Pancreas (tissue), 10 donors: Measurements from ENCODE around the gene NFIC. TPM values are rescaled to one million over a fixed set of nuclear protein-coding genes. Genes with fewer than 3 reads are reported as not detected.

Experiments used
- ATAC-seq, 4 donors: fragments of 200-7000 bp; cut with Tn5 transposase; one replicate each; pipeline versions ENCODE4 v1.8.0 to v1.9.1; 2020; ENCODE audit warnings: mild to moderate bottlenecking in 4 of 4, moderate library complexity in 4 of 4
- DNase-seq, 6 donors: peaks; one replicate each; pipeline ENCODE4 v3.0.0-alpha.2; 2020
- FAIRE-seq: peaks from 2 replicates; lab custom pipeline; 2012; peaks lifted over from hg19 to GRCh38; lab: Jason Lieb, UNC
- H3K27ac ChIP-seq, 4 donors: fragments of 200-600 bp; sonication (generic); 1 replicate in 3 of 4; 2 replicates in 1 of 4; pipeline versions ENCODE4 v1.5.0 to v1.8.0; 2020
- H3K27me3 ChIP-seq, 4 donors: fragments of 200-600 bp; one replicate each; pipeline ENCODE4 v1.8.0; 2021
- H3K36me3 ChIP-seq, 3 donors: fragments of 200-600 bp; sonication (generic) in 1 of 3; one replicate each; pipeline versions ENCODE4 v1.5.0 to v1.8.0; 2020 to 2021
- H3K4me1 ChIP-seq, 3 donors: fragments of 200-600 bp; one replicate each; pipeline ENCODE4 v1.8.0; 2021
- H3K4me3 ChIP-seq, 4 donors: fragments of 200-600 bp; sonication (generic) in 2 of 4; one replicate each; pipeline versions ENCODE4 v1.5.0 to v1.8.0; 2020 to 2021
- H3K9me3 ChIP-seq, 4 donors: fragments of 200-600 bp; one replicate each; pipeline ENCODE4 v1.8.0; 2021
- CTCF ChIP-seq, 4 donors: fragments of 200-600 bp; sonication (generic) in 3 of 4; IDR thresholded peaks; one replicate each; pipeline versions ENCODE4 v1.5.0 to v1.8.0; 2021; ENCODE audit warnings: antibody characterized with exemption in 4 of 4
- WGBS, 2 donors: extraction: QIAGEN DNeasy Blood & Tissue Kit; methylation state at CpG; one replicate each; pipeline ENCODE4 v1.1.7; 2013; 5-methylcytosine and 5-hydroxymethylcytosine counted together
- intact Hi-C, 3 donors: fragments of 100-400 bp; cut with DNase I; formaldehyde crosslinking; loops; one replicate each; pipeline versions ENCODE4 v1.11.1 to v1.14.2; 2022
- polyA plus RNA-seq, 2 donors: library from polyadenylated mRNA; stranded (reverse); fragments of 200-250 nt; gene quantifications; one replicate each; pipeline ENCODE4 v1.2.3, GENCODE V29; 2013
- total RNA-seq, 6 donors: library from RNA; stranded (reverse); fragmentation: NEBNext Ultra II Directional in 4 of 6; extraction: Animal tissue kit (Norgen Biotek cat#: 25700) in 4 of 6; gene quantifications; one replicate each; pipeline versions ENCODE4 v1.2.1 to v1.2.4, GENCODE V29; 2021 to 2023
- donor health status: healthy with polysubstance abuse.
- donor health status: DM: no; HTN: no; CAD: no; lungs with moderate emphysema.
- donor health status: DM: no; HTN: no; CAD: no.
- donor health status: control.
- donor health status: control.
- donor health status: Bipolar disorder and iron deficiency.
- donor health status: DM: yes; HTN: yes; CAD: no.
- donor health status: DM: no; HTN: no; CAD: no.
- donor health status: DM: no; HTN: no; CAD: no.
- donor health status: DM: yes; HTN: yes; CAD: no.

Gene NFIC
- total and polyA plus RNA-seq, 8 donors: 21.3 to 203 (median 115) TPM

- DNase-seq (peak in 2 of 6 donors; percentile 57), FAIRE-seq (no peak), ATAC-seq (peak in 3 of 4 donors; percentile 47 to 68 (median 55))
- no peaks in the 10 kb centered on the region for H3K4me1 ChIP-seq
- no peak overlapping the region for H3K27ac ChIP-seq
- peak in 2 of 4 donors; percentile 28 to 29 for TF ChIP-seq CTCF (IDR thresholded peaks at IDR 0.05)
- WGBS, 2 donors: 72 to 78% methylated on average over 13 of the region's 13 CpGs
- intact Hi-C loops: no loop called here
- no peaks in the 10 kb centered on the region for H3K27me3 ChIP-seq
- no peaks in the 10 kb centered on the region for H3K9me3 ChIP-seq
- no peak overlapping the region for H3K4me3 ChIP-seq
- H3K36me3 ChIP-seq: peaks cover 0 to 57% (median 11%) of the 10 kb centered on the region in 3 donors
Observed at GRCh38 chr19:3440082-3440481, 73.7 kb downstream of the NFIC start.

- FAIRE-seq (no peak), ATAC-seq (no peak), DNase-seq (no peak)
- Histone ChIP-seq H3K9me3 (no peaks in the 10 kb centered on the region), H3K36me3 (peaks cover 3 to 51% (median 22%) of the 10 kb centered on the region in 3 donors), H3K4me3 (no peak overlapping the region), H3K27me3 (no peaks in the 10 kb centered on the region), H3K27ac (no peak overlapping the region), H3K4me1 (no peaks in the 10 kb centered on the region)
- intact Hi-C loops: no loop called here
- WGBS, 2 donors: 86 to 90% methylated on average over 25 of the region's 25 CpGs
- TF ChIP-seq CTCF (IDR thresholded peaks at IDR 0.05): no peak
Observed at GRCh38 chr19:3441089-3441985, 75.0 kb downstream of the NFIC start.

GRCh38 chr19:3441986-3442329 is 75.6 kb downstream of the NFIC start:
- FAIRE-seq (no peak), ATAC-seq (no peak), DNase-seq (peak in 1 of 6 donors; percentile 41)
- Histone ChIP-seq H3K4me1 (no peaks in the 10 kb centered on the region), H3K4me3 (no peak overlapping the region), H3K27ac (no peak overlapping the region), H3K9me3 (no peaks in the 10 kb centered on the region), H3K36me3 (peaks cover 4 to 44% (median 23%) of the 10 kb centered on the region in 3 donors), H3K27me3 (no peaks in the 10 kb centered on the region)
- no peak for TF ChIP-seq CTCF (IDR thresholded peaks at IDR 0.05)
- intact Hi-C loops: no loop called here
- 90 to 91% methylated on average over 14 of the region's 14 CpGs for WGBS, 2 donors

- H3K4me3 ChIP-seq: no peak overlapping the region
- peak in 1 of 6 donors; percentile 30 for DNase-seq
- 84 to 95% methylated on average over 15 of the region's 15 CpGs for WGBS, 2 donors
- H3K36me3 ChIP-seq: peaks cover 4 to 46% (median 23%) of the 10 kb centered on the region in 3 donors
- no peaks in the 10 kb centered on the region for H3K9me3 ChIP-seq
- H3K27me3 ChIP-seq: no peaks in the 10 kb centered on the region
- H3K4me1 ChIP-seq: no peaks in the 10 kb centered on the region
- intact Hi-C loops: no loop called here
- no peak for ATAC-seq
- no peak for FAIRE-seq
- no peak for TF ChIP-seq CTCF (IDR thresholded peaks at IDR 0.05)
- H3K27ac ChIP-seq: no peak overlapping the region
Observed at GRCh38 chr19:3442487-3443071, 76.2 kb downstream of the NFIC start.
